HUES6 (cell line): ENCODE measurements around the gene TMEM132D.

ENCODE experiments used
- H3K27ac ChIP-seq: 2 replicates; pipeline ENCODE4 v1.7.0; 2013; ENCODE audit warnings: low read depth, mild to moderate bottlenecking, low read length, inconsistent platforms
- H3K27me3 ChIP-seq: 2 replicates; pipeline ENCODE4 v1.6.1; 2013; ENCODE audit warnings: low read length; ENCODE audit not compliant: control insufficient read depth, insufficient read depth
- H3K36me3 ChIP-seq: 2 replicates; pipeline ENCODE4 v1.6.1; 2013; ENCODE audit warnings: low read length; ENCODE audit not compliant: control insufficient read depth, insufficient read depth
- H3K4me1 ChIP-seq: 2 replicates; pipeline ENCODE4 v1.6.1; 2013; ENCODE audit warnings: low read length; ENCODE audit not compliant: control insufficient read depth, insufficient read depth
- H3K4me3 ChIP-seq: 2 replicates; pipeline ENCODE4 v1.5.1; 2013; ENCODE audit warnings: low read depth, low read length
- H3K9ac ChIP-seq: one replicate; pipeline ENCODE4 v1.6.1; 2013; ENCODE audit warnings: mild to moderate bottlenecking, low read length
- H3K9me3 ChIP-seq: 2 replicates; pipeline ENCODE4 v1.6.1; 2013; ENCODE audit warnings: low read depth, low read length; ENCODE audit not compliant: control insufficient read depth, insufficient read depth

Gene TMEM132D

GRCh38 chr12:129366656-129367055 lies 537.2 kb downstream of the TMEM132D start:
- H3K27me3 ChIP-seq, result no peaks in the 10 kb centered on the region
- no peaks in the 10 kb centered on the region for H3K36me3 ChIP-seq
- no peak overlapping the region for H3K9ac ChIP-seq
- H3K4me1 ChIP-seq, result no peaks in the 10 kb centered on the region
- H3K27ac ChIP-seq, result no peak overlapping the region
- H3K4me3 ChIP-seq, result no peak overlapping the region
- peaks cover 5% of the 10 kb centered on the region for H3K9me3 ChIP-seq

GRCh38 chr12:129363041-129363440 lies 540.8 kb downstream of the TMEM132D start:
- Histone ChIP-seq H3K4me1 (no peaks in the 10 kb centered on the region), H3K36me3 (no peaks in the 10 kb centered on the region), H3K27ac (no peak overlapping the region), H3K27me3 (no peaks in the 10 kb centered on the region), H3K4me3 (no peak overlapping the region), H3K9me3 (no peaks in the 10 kb centered on the region), H3K9ac (no peak overlapping the region)

- Histone ChIP-seq H3K4me1 (no peaks in the 10 kb centered on the region; the same call in 1 of the 2 replicates), H3K4me3 (no peak overlapping the region), H3K9me3 (no peaks in the 10 kb centered on the region), H3K36me3 (no peaks in the 10 kb centered on the region), H3K27me3 (no peaks in the 10 kb centered on the region), H3K9ac (no peak overlapping the region), H3K27ac (no peak overlapping the region)
Observed at GRCh38 chr12:129357233-129357632, 546.6 kb downstream of the TMEM132D start.

- Histone ChIP-seq H3K9me3 (no peaks in the 10 kb centered on the region), H3K4me3 (no peak overlapping the region), H3K27me3 (no peaks in the 10 kb centered on the region), H3K27ac (no peak overlapping the region), H3K9ac (no peak overlapping the region), H3K36me3 (no peaks in the 10 kb centered on the region), H3K4me1 (no peaks in the 10 kb centered on the region; the same call in 1 of the 2 replicates)
Observed at GRCh38 chr12:129351481-129351880, 552.3 kb downstream of the TMEM132D start.

- Histone ChIP-seq H3K9ac (no peak overlapping the region), H3K4me1 (peaks cover 16% of the 10 kb centered on the region), H3K9me3 (peaks cover 3% of the 10 kb centered on the region), H3K27ac (no peak overlapping the region), H3K27me3 (no peaks in the 10 kb centered on the region), H3K36me3 (no peaks in the 10 kb centered on the region), H3K4me3 (no peak overlapping the region)
Observed at GRCh38 chr12:129339336-129339735, 564.5 kb downstream of the TMEM132D start.

- H3K27ac ChIP-seq, result no peak overlapping the region
- no peak overlapping the region for H3K9ac ChIP-seq
- H3K4me1 ChIP-seq, result peaks cover 16% of the 10 kb centered on the region
- peaks cover 3% of the 10 kb centered on the region for H3K9me3 ChIP-seq
- no peaks in the 10 kb centered on the region for H3K27me3 ChIP-seq
- H3K4me3 ChIP-seq, result no peak overlapping the region
- no peaks in the 10 kb centered on the region for H3K36me3 ChIP-seq
Observed at GRCh38 chr12:129337413-129337812, 566.4 kb downstream of the TMEM132D start.

- H3K9me3 ChIP-seq, result peaks cover 3% of the 10 kb centered on the region
- H3K4me3 ChIP-seq, result no peak overlapping the region
- peaks cover 16% of the 10 kb centered on the region for H3K4me1 ChIP-seq
- H3K27ac ChIP-seq, result no peak overlapping the region
- no peaks in the 10 kb centered on the region for H3K27me3 ChIP-seq
- H3K9ac ChIP-seq, result no peak overlapping the region
- H3K36me3 ChIP-seq, result no peaks in the 10 kb centered on the region
Observed at GRCh38 chr12:129335773-129336172, 568.1 kb downstream of the TMEM132D start.

GRCh38 chr12:129332286-129332685 lies 571.5 kb downstream of the TMEM132D start:
- H3K9me3 ChIP-seq, result peaks cover 3% of the 10 kb centered on the region
- no peak overlapping the region for H3K27ac ChIP-seq
- H3K4me1 ChIP-seq, result no peaks in the 10 kb centered on the region
- H3K4me3 ChIP-seq, result no peak overlapping the region
- H3K36me3 ChIP-seq, result no peaks in the 10 kb centered on the region
- H3K9ac ChIP-seq, result no peak overlapping the region
- H3K27me3 ChIP-seq, result no peaks in the 10 kb centered on the region

- no peaks in the 10 kb centered on the region for H3K36me3 ChIP-seq
- H3K4me1 ChIP-seq, result no peaks in the 10 kb centered on the region
- no peak overlapping the region for H3K9ac ChIP-seq
- H3K27me3 ChIP-seq, result no peaks in the 10 kb centered on the region
- peaks cover 3% of the 10 kb centered on the region for H3K9me3 ChIP-seq
- H3K4me3 ChIP-seq, result no peak overlapping the region
- H3K27ac ChIP-seq, result no peak overlapping the region
Observed at GRCh38 chr12:129331356-129332085, 572.3 kb downstream of the TMEM132D start.

GRCh38 chr12:129328235-129328634 lies 575.6 kb downstream of the TMEM132D start:
- Histone ChIP-seq H3K9ac (no peak overlapping the region), H3K9me3 (no peaks in the 10 kb centered on the region), H3K4me1 (no peaks in the 10 kb centered on the region), H3K36me3 (no peaks in the 10 kb centered on the region), H3K27me3 (no peaks in the 10 kb centered on the region), H3K27ac (no peak overlapping the region), H3K4me3 (no peak overlapping the region)

GRCh38 chr12:129325566-129325965 lies 578.3 kb downstream of the TMEM132D start:
- H3K27me3 ChIP-seq, result no peaks in the 10 kb centered on the region
- no peak overlapping the region for H3K9ac ChIP-seq
- H3K27ac ChIP-seq, result no peak overlapping the region
- H3K36me3 ChIP-seq, result no peaks in the 10 kb centered on the region
- H3K4me3 ChIP-seq, result no peak overlapping the region
- no peaks in the 10 kb centered on the region for H3K4me1 ChIP-seq
- H3K9me3 ChIP-seq, result no peaks in the 10 kb centered on the region
